GM19452 (cell line): ENCODE data around the gene MARCHF7.

Source experiments
- ATAC-seq: cut with Tn5 transposase; IDR thresholded peaks from one replicate; pipeline ENCODE4 v1.9.1; 2021; ENCODE audit not compliant: unreplicated experiment

MARCHF7 gene

DNA sequence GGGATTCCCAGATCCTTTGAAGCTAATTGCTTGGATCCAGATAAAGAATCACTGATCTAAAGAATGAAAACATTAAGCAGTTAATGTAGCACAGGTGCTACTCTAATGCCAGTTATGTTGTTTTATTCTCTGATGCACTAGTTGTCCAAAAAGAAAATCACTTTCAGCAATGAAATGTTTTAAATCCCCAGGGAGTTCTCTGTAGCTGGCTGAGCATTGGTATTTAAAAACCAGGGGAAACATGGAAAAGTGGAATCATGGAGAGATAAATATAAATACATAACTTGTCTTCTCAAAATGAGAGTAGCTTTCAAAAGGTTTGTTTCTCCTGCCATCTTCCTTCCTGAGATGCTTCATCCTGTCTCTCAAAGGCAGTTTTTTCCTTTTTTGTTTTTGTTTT lies 48.0 kb downstream of the MARCHF7 start:
- no peak for ATAC-seq

DNA sequence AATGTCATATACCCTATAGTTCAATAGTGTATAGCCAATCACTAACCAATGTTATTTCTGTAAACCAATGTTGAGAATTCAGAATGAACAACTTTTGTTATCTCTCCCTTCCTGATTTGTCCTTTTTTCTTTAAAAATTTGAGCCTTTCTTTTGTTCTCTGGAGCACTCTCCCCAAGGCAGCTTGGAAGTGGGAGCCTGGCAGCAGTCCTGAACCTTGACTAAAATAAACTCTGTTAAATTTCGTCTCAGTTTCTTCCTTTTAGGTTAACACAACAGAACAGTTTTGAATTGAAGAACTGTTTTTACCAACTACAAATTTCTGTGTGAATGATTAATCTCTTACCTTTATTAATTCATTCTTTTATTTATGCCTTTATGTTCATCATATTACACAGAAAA lies 49.8 kb downstream of the MARCHF7 start:
- ATAC-seq = no peak
